GM21619 (cell line): ENCODE measurements around the gene ENDOG.
A peak's percentile ranks its signal among the peaks of the same experiment; 100 is the strongest.
"Not testable (repeated sequence)": the region's sequence is repeated elsewhere in the genome, so short reads cannot be mapped to it uniquely, and the experiment has no call there.

Source experiments
- ATAC-seq: cut with Tn5 transposase; IDR thresholded peaks from one replicate; pipeline ENCODE4 v1.9.1; 2021; ENCODE audit not compliant: unreplicated experiment

The ENDOG gene

DNA sequence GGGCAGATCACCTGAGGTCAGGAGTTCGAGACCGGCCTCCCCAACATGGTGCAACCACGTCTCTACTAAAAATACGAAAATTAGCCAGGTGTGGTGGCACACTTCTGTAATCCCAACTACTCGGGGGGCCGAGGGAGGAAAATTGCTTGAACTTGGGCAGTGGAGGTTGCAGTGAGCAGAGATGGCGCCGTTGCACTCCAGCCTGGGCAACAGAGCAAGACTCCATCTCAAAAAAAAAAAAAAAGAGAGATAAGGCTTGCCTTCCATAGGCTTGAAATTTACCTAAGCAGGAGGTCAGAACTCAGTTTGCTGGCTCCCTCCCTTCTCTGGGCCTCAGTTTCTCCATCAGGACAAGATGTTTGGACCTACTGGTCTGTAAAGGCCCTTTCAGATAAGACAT is 10.0 kb downstream of the ENDOG start:
- no peak for ATAC-seq

DNA sequence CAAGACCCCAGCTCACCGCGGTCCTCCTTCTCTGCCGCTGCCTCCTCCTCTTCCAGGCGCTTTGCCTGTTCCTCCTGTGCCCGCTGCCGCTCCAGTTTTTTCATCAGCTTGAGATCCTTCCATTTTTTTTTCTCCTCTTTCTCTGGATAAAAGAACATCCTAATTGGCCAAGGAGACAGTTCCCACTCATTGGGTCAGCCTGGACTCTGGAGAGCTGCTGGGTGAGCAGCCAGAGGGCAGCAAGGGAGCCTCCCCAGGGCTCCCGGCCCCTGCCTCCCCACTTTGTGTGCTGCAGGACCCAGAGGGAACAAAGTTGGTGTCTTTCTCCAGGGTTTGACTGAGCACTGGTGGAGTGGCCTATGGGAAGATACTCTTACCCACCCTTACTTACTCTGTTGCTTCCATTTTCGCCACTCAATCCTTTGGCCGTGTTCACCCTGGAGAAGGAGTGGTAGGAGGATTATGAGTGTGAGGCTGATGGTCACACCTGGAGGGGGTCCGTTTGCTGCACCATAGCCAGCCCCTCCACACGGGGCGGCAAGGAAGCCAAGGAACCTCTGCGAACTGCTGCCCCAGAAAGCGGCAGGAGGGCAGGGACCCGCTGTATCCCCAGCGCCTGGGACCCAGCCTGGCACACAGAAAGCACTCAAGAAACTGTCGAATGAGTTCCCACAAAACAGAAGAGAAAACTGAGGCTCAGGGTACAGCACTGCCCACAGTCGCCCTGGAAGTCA is 10.6 kb downstream of the ENDOG start:
- no peak for ATAC-seq

DNA sequence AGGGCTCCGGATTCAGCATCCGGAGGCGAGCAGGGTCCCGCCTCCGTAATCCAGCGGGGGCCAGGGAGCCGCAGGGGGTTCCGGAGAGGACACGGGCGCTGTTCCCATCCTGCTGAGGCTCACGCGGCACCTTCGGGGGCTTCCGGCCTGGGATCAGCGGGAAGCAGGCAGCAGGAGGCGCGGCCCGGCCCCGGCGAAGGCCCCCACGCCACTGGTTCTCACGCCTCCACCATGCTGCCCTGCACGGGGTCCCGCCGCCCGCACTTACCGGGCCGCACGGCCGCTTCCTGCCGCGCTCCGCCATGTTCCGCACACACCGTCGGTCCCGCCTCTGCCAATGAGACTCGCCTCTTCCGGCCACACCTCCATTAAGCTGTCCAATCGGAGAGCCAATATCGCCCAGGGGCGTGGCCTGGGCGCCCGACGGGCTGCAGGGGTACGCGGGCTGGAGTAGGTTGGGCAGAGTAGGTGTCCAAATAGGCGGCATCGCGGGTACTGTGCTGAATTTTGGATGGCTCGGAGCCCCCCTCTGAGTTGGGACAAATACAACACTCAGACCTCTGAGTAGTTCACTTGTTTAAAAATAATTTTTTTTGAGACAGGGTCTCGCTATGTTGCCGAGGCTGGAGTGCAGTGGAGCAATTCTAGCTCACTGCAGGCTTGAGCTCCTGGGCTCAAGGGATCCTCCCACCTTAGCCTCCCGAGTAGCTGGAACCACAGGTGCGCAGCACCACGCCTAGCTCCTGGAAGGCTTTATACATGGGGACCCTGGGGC is 11.4 kb downstream of the ENDOG start, which contains the start of gene SPOUT1:
TSS of gene SPOUT1 (minus strand) at position 318 of the 775 bp plus-strand sequence. CDS start at position 304, 14 bp downstream.
- peak; percentile 98 for ATAC-seq

DNA sequence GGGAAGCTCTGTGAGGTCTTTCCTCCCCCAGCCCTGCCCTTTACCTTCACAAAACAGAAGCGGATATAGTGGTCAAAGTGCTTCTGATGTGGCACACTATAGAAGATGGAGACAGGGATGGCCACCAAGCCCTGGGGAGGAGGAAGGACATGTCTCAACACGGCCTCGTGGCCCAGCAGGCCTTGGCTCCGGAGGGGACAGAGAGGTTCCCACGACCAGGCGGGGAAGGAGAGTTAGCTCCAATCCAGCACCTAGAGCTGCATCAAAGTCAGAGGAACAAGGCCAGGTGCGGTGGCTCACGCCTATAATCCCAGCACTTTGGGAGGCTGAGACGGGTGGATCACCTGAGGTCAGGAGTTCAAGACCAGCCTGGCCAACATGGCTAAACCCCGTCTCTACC is 15.4 kb downstream of the ENDOG start:
- ATAC-seq, result no peak

DNA sequence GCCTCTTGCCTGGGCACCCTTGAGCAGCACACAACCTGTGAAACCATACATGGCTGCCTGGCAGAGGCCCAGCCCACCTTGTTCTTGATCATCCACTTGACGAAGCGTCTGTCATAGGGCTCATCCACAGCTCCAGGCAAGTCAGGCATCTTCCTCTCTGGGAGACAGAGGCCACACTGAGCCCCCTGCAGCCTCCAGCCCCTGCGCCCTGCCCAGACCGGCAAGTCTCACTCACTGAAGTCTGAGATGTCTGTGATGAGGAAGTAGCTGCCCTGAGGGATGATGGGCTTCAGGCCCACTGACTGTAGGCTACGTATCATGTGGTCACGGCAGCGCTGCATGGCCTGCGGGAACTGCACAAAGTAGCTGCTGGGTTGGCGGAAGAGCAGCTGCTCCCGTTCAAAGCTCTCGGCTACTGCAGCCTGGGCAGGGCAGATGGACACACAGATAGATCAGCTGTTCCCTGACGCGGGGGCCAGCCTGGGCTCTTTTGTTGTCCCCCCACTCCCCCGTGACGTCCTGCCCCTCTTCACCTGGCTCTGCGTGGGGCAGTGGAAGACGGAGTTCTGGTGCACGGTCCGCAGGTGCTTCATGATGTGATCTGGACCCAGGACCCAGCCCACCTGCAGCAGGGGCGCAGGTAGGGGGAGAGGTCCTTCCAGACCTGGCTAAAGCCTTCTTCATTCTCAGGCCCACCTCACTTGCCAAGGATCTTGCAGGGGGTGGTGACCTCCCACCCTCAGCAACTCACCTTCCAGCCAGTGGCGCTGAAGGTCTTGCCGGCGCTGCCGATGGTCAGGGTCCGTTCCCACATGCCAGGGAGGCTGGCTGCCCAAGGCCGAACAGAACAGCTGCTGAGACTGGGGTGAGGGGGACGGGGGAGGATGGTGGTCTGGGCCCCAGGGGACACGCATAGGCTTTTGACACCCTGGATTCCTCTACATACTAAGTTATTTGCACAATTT is 17.2 kb downstream of the ENDOG start:
- ATAC-seq, result no peak

DNA sequence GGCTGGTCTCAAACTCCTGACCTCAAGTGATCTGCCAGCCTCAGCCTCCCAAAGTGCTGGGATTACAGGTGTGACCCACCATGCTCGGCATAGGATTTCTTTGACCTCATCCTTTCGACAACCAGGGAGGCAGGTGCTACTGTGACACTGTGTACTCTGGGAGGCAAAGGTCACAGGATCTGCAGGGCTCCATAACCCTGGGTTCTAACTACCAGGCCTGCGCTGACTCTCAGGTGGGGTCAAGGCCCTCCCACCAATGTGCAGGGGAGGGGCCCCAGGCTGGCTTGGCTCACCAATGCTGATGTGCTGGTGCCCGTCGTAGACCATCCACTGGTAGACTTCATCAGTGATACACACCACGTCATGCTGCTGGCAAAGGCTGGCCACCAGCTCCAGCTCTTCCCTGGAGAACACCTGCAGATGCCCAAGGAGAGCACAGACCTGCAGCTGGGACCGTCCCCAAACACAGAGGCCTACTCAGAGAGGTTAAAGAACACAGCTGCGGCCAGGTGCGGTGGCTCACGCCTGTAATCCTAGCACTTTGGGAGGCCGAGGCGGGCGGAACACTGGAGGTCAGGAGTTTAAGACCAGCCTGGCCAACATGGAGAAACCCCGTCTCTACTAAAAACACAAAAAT is 18.3 kb downstream of the ENDOG start:
- no peak for ATAC-seq

DNA sequence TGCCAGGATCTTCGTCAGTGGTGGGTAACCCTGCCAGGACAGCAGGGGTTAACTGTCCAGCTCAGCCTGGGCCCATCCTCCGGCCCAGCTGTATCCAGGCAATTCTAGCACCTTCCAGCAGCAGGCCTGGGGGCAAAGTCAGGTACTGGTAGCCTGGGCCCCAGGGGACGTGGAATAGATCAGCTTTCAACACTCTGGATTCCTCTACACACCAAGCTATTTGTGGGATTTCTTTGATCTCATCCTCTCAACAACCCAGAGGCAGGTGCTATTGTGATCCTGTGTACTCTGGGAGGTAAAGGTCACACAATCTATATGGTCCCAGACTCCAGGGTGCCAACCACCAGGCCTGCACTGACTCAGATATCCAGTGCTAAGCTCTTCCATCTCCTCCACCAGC is 20.0 kb downstream of the ENDOG start:
- no peak for ATAC-seq

DNA sequence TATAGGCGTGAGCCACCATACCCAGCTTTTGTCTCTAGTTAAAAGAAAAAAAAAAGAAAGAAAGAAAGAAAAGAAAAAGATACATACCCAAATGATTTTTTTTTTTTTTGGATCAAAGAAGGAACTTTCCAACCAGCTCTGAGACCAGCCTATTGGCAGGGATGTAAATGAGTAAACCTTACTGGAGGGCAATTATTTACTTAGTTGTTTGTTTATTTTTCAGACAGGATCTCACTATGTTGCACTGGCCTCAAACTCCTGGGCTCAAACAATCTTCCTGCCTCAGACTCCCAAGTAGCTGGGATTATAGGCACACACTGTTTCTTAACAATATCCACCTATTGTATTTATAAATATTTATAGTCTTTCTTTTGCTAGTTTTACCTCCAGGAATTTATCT is 22.2 kb downstream of the ENDOG start:
- ATAC-seq, result no peak

DNA sequence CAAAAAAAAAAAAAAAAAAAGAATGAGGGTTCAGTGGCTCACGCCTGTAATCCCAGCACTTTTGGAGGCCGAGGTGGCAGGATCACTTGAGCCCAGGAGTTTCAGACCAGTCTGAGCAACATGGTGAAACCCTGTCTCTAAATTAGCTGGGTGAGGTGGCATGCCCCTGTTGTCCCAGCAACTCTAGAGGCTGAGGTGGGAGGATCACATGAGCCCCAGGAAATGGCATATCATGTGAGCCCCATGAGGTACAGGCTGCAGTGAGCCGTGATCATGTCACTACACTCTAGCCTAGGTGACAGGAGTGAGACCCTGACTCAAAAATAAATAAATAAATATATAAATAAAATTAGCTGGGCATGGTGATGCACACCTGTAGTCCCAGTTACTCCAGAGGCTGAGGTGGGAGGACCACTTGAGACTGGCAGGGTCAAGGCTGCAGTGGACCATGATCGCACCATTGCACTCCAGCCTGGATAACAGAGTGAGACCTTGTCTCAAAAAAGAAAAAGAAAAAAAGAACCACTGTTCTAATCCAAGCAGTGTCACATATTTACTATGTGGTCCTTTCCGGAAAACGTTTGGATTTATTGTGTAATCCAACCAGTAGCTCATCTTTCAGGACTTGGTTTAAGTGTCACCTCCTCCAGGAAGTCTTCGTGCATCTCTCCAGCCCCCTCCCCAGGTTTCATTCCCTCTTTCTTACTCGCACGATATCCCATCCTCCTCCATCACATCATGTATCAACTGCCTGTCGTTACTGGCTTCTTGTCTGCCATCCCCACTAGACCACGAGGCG is 23.6 kb downstream of the ENDOG start:
- no peak for ATAC-seq

DNA sequence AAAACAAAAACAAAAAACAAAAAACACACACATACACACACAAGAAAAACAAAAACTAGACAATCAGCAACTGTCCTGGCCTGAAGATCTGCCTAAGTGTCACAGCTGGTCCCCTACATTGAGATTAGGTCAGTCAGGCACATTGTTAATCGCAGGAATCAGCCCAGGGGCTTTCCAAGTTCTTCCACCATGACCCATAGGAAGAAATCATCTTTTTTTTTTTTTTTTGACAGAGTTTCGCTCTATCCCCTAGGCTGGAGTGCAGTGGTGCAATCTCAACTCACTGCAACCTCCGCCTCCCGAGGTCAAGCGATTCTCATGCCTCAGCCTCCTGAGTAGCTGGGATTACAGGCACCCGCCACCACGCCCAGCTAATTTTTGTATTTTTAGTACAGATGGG is 24.9 kb downstream of the ENDOG start:
- not testable (repeated sequence) for ATAC-seq

DNA sequence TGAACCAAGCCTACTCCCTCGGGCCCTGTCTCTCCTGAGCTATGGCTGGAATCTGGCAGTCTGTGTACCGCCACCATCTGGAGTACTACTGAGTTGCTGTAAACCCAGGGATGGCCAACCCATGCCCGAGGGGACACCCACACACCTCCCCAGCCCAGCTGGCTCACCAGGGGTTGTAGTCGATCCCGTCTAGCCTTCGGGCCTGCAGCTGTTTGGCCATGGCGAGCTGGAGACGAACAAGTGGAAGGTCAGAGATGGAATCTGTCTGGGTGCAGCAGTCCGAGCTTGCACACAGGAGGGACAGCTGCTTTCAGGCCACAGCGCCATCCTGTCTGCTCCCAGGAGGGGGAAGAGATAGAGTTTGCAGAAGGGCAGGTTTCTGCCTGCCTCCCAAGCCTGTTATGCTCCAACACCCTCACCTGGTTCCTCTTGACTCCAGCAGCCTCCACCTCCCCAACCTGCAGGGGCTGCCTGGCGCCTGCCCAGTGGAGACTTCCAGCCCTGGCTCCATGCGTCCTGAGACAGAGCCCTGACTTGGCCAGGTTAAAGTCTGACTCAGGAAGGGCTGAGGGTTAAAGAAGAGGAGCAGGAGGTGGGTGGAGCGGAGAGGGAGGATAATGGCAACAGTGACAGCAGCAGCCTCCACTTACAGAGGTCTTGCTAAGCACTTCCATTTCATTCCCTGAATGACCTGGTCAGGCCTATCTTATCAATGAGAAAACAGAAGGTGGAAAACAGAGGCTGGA is 27.1 kb downstream of the ENDOG start:
- no peak for ATAC-seq

DNA sequence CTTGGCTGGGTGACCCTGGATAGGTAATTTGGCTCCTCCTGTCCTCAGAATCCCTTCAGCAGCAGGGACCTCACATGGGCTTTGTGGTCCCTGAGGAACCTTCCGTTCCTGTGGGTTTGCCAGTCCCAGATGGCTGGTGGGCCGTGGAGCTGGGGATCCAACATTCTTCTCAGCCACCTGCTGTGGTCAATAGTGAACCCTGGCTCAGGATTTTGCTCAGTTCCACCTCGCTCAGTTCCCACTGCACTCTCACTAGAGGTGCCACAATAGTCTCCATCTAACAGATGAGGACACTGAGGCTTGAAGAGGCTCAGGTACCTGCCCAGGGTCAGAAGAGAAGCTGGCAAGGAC is 28.4 kb downstream of the ENDOG start:
- no peak for ATAC-seq

DNA sequence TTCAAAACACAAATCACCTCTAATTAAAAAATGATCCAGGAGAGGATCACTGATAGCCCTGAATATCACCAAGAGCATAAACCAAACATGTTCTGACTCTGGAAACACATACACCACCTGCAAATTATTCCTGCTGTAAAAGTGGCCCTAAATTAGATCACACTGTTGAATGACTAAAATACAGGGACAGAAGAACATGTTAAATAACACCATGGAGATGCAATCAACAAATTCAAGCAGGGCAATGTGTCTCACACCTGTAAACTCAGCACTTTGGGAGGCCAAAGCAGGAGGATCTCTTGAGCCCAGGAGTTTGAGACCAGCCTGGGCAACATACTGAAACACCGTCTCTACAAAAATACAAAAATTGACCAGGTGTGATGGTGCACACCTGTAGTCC is 29.5 kb downstream of the ENDOG start:
- no peak for ATAC-seq

DNA sequence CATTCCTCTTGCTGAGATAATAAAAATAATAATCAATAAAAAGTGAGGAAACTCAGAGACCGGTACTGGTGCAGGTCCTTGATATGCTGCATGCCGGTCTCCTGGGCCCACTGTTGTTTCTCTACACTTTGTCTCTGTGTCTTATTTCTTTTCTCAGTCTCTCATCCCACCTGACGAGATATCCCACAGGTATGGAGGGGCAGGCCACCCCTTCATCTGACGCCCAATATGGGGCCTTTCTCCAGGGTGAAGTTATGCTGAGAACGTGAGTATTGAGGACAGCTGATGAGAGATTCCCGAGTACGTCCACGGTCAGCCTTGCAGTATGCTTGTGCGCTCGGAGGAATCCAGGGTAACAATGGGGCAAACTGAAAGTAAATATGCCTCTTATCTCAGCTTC is 32.7 kb downstream of the ENDOG start:
- not testable (repeated sequence) for ATAC-seq

DNA sequence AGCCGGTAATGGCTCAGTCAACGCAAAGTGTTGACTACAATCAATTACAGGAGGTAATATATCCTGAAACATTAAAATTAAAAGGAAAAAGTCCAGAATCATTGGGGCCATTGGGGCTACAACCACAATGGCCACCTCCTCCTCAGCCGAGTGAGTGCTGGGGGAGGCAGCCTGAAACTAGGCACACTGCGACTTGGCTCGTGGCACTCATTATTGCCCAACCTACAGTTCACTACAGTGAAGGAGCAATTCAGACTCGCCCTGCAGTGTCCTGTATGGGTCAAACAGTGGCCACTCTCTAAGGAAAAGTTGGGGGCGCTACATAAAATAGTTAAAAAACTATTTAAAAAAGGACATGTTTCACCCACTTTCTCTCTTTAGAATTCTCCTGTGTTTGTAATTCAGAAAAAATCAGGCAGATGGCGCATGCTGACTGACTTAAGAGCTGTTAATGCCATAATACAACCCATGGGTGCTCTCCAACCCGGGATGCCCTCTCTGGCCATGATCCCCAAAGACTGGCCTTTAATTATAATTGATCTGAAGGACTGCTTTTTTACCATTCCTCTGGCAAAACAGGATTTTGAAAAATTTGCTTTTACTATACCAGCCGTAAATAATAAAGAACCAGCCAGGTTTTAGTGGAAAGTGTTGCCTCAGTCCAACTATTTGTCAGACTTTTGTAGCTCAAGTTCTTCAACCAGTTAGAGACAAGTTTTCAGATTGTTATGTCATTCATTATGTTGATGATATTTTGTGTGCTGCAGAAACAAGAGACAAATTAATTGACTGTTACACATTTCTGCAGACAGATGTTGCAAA is 33.7 kb downstream of the ENDOG start:
- not testable (repeated sequence) for ATAC-seq

DNA sequence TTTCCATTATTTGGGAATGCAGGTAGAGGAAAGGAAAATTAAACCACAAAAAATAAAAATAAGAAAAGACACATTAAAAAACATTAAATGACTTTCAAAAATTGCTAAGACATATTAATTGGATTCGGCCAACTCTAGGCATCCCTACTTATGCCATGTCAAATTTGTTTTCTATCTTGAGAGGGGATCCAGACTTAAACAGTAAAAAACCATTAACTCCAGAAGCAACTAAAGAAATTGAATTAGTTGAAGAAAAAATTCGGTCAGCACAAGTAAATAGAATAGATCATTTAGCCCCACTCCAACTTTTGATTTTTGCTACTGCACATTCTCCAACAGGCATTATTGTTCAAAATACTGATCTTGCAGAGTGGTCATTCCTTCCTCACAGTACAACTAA is 34.3 kb downstream of the ENDOG start:
- not testable (repeated sequence) for ATAC-seq

DNA sequence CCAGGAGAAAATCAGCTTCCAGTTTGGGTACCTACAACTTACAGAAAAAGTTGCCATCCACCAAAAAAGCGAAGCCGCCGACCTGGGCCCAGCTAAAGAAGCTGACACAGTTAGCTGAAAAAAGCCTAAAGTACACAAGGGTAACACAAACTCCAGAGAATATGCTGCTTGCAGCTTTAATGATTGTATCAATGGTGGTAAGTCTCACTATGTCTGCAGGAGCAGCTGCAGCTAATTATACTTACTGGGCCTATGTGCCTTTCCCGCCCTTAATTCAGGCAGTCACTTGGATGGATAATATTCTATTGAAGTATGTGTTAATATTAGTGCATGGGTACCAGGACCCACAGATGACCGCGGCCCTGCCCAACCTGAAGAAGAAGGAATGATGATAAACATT is 36.2 kb downstream of the ENDOG start:
- not testable (repeated sequence) for ATAC-seq

DNA sequence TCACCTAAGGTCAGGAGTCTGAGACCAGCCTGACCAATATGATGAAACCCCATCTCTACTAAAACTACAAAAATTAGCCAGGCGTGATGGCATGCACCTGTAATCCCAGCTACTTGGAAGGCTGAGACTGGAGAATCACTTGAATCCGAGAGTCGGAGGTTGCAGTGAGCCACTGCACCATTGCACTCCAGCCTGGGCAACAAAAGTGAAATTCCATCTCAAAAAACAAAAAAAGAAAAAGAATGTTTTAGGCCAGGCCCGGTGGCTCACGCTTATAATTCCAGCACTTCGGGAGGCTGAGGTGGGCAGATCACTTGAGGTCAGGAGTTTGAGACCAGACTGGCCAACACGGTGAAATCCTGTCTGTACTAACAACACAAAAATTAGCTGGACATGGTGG is 40.2 kb downstream of the ENDOG start:
- not testable (repeated sequence) for ATAC-seq
